CD4-positive, alpha-beta T cell treated with Interleukin-10 for 1 hour (primary cell): ENCODE data around the gene SNAP23.

Experiments used
- DNase-seq: peaks from one replicate; pipeline ENCODE4 v3.0.0-alpha.2; 2020

SNAP23 gene

DNA sequence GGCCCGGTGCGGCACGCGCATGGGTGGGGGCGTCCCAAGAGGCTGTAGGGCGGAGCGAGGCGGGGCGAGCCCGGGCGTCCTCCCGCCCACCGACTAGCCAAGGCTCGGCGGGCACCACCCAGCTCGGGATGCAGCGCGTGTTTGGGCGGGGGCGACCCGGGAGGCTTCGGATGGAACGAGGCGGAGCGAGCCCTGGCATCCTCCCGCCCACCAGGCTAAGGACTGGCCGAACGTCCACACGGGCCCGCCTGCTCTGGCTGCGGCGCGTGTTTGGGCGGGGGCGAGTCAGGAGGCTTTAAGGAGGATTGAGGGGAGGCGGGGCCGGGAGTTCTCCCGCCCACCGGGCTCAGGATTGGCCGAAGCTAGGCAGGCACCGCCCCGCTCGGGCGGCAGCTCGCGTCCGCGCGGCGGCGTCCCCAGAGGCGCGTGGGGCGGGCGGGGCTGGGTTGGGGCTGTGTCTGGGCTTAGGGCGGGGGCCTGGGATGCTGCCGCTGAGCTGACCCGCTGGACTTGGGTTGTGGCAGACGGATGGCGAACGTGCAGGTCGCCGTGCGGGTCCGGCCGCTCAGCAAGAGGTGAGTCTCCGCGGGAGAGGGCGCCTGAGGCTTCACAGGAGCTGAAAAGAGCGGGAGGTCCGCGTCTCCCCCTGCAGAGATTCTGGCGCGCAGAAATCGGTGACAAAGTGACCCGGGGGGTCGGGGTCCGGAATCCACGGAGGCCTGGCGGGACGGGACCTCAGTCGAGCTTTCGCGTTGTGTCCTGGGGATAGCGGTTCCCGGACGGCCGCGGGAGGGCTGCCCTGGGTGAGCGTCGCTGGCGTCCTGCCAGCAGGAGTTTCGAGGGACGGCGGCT is 80.0 kb downstream of the SNAP23 start, which contains the start of gene STARD9:
Gene STARD9, plus strand, starts transcription at position 419 of the 852 bp plus-strand sequence. Its CDS starts 110 bp downstream, at position 529.
- peak; percentile 94 for DNase-seq

DNA sequence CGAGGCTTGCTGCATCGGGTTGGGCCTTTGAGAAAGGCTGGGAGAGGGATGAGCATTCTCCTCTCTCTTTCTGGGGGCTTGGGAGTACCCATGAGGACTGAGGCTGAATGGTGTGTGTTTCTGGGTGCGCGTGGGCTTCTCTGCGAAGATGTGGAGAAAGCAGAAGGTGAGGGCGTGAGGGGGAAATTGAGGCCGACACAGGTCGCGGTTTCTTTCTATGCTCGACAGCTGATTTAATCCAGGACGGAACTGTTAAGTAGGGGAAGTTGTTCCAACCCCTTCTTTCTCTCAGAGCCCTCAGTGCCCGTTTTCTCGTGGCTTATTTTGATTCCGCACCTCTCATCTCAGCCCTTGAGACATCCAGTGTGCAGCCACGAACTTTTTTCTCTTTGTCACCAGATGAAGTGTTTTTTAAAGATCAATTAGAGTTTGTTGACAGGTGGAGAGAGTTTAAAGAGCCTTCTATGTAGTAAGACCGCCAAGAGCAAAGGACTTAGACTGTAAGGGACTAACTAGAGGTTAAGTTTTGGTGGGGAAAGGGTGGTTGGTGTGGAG is 80.7 kb downstream of the SNAP23 start:
- no peak for DNase-seq

DNA sequence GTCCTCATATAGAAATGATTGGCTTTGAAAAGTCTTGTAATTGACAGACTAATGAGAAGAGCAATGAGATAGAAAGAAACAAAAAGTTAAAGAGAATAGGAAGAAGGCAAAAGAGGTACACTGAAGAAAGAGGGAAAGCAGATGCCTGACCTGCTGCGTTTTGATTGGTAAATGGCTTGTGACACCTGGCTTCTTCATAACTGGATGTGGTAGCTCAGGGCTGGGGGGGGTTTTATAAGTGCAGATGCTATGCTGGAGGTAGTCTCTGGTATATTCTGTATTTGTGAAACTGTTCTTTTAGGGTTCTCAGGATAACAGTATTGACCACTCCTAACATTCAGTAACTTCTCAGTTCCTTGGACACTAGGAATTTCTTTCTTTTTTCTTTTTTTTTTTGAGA is 81.3 kb downstream of the SNAP23 start:
- DNase-seq, result no peak

DNA sequence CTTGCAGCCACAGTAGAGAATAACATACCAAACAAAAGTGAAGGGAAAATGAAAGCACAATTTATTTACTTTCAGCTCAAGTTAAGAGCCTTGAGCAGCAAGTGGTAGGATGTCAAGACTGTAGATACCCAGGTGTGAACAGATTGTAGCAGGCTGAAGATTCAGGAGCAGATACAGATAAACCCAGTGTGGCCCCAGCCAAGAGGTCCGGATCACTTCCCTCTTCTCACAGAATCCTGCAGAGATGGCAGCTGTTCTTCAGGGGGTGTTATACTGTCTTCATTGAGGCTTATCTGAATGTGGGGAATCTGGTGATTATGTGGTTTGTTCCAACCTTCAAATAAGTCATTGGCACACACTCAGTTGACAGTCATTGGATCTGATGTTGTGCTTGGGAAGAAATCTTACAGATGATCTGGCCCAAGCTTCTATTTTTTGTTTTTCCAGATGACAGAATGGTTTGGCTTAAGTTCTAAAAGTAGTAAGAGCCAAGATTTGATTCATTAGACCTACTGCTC is 82.1 kb downstream of the SNAP23 start:
- DNase-seq, result no peak

DNA sequence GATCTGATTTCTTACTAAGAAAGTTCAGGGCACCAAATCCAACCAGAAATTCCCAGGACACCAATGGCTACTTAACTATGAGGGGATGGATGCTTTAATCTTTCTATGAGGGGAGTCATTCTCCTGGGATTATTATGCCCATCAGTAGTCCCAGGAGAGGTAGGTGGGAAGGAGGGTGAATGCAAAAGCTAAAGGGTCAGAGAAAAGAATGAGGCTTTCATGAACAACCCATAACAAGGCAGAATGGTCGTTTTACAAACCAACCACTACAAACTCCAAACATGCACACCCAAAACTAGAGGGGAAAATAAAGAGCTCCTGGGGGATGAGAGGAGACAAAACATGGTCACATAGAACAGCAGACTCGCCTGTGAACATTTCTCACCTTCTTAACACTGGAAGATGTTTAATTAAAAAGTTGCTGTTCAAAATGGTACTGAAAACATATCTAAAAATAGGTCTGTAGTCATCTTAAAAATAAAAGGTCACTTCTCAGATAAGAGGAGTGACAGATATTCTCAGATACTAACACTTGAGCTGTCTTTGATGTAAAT is 83.6 kb downstream of the SNAP23 start:
- DNase-seq, result no peak

DNA sequence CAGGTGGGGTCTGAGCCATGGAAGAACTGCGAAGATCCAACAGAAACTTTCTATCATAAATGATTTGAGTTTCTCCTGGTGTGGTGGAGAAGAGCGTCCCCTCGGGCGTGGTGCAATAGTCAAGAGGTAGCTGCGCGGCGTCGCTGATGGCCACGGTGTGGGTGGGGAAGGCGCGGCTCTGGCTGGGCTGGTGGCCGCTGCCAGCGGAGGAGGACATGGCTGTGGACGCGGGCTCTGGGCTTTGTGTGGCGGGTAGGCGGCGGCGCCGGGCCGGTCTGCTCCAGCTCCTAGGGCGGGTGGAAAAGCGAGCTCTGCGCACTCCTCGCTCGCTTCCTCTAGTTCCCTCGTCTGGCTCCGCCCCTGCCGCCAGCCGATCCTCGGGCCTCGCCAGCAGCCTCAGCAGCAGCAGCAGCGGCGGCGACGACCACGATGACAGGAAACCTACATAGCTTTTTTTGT is 85.9 kb downstream of the SNAP23 start:
- DNase-seq, result peak; percentile 77
